B cell (primary cell): ENCODE data around the gene KRT33B. TPM values are rescaled to one million over a fixed set of nuclear protein-coding genes. Genes with fewer than 3 reads are reported as not detected.

Source experiments
- ATAC-seq: fragments of 200-7000 bp; cut with Tn5 transposase; one replicate; pipeline ENCODE4 v1.10.0; 2021; ENCODE audit warnings: low read depth, mild to moderate bottlenecking, moderate number of reproducible peaks, moderate library complexity
- CTCF ChIA-PET: fragments of 350-600 bp; sonication (Branson Sonifier 250); formaldehyde crosslinking; loops from one replicate; lab custom pipeline; 2021; ENCODE audit warnings: antibody characterized with exemption, inconsistent platforms; lab: Charles Lee
- POLR2A ChIA-PET: fragments of 350-600 bp; sonication (Branson Sonifier 250); formaldehyde crosslinking; loops from one replicate; lab custom pipeline; 2021; ENCODE audit warnings: antibody characterized with exemption; lab: Charles Lee
- DNase-seq: peaks from one replicate; pipeline ENCODE4 v3.0.0; 2013
- H2AFZ ChIP-seq: 2 replicates; pipeline ENCODE4 v1.6.1; 2012; ENCODE audit warnings: mild to moderate bottlenecking, low read depth, low read length; ENCODE audit not compliant: insufficient read depth, poor library complexity, severe bottlenecking
- H3K27ac ChIP-seq, 2 donors: 1 replicate in 1 of 2; 2 replicates in 1 of 2; pipeline ENCODE4 v1.5.1; 2012 to 2013; ENCODE audit warnings: low read length in 2 of 2, mild to moderate bottlenecking in 2 of 2, moderate library complexity in 1 of 2
- H3K27me3 ChIP-seq, 4 experiments: fragments of 200-600 bp in 1 of 4; sonication (generic) in 1 of 4; replicated peaks in 1 of 4; 1 replicate in 2 of 4; 2 replicates in 2 of 4; pipeline versions ENCODE4 v1.6.1 to v1.7.0; 2013 to 2016; ENCODE audit warnings: low read length in 3 of 4, mild to moderate bottlenecking in 2 of 4, mixed read lengths in 1 of 4, moderate library complexity in 1 of 4; ENCODE audit not compliant: insufficient read depth in 4 of 4, control insufficient read depth in 3 of 4; ENCODE audit errors: control extremely low read depth in 1 of 4
- H3K36me3 ChIP-seq, 2 experiments: replicated peaks in 1 of 2; 1 replicate in 1 of 2; 2 replicates in 1 of 2; pipeline versions ENCODE4 v1.6.1 to v1.7.1; 2013; ENCODE audit warnings: low read length in 1 of 2; ENCODE audit not compliant: insufficient read depth in 2 of 2, control insufficient read depth in 1 of 2; ENCODE audit errors: control extremely low read depth in 1 of 2, extremely low read depth in 1 of 2
- H3K4me1 ChIP-seq, 2 donors: fragments of 200-600 bp in 1 of 2; sonication (generic) in 1 of 2; 1 replicate in 1 of 2; 2 replicates in 1 of 2; pipeline versions ENCODE4 v1.5.1 to v1.6.1; 2013 to 2017; ENCODE audit warnings: low read length in 2 of 2; ENCODE audit not compliant: control insufficient read depth in 2 of 2, insufficient read depth in 2 of 2
- H3K4me2 ChIP-seq: replicated peaks from 2 replicates; pipeline ENCODE3; 2012; ENCODE audit warnings: mild to moderate bottlenecking, low read depth, low read length; ENCODE audit not compliant: poor library complexity, severe bottlenecking
- H3K4me3 ChIP-seq, 5 experiments: fragments of 200-600 bp in 1 of 5; sonication (generic) in 1 of 5; 1 replicate in 3 of 5; 2 replicates in 2 of 5; pipeline versions ENCODE4 v1.5.1 to v1.7.0; 2011 to 2016; ENCODE audit warnings: low read length in 4 of 5, mild to moderate bottlenecking in 4 of 5, low read depth in 2 of 5, control low read depth in 1 of 5, moderate library complexity in 1 of 5; ENCODE audit not compliant: insufficient read depth in 1 of 5; ENCODE audit errors: control extremely low read depth in 1 of 5, extremely low read depth in 1 of 5
- H3K79me2 ChIP-seq: fragments of 200-600 bp; sonication (generic); one replicate; pipeline ENCODE4 v1.6.0; 2016; ENCODE audit warnings: low read length; ENCODE audit not compliant: control insufficient read depth, insufficient read depth
- H3K9ac ChIP-seq: fragments of 200-600 bp; sonication (generic); 2 replicates; pipeline ENCODE4 v1.6.1; 2017; ENCODE audit warnings: mild to moderate bottlenecking, low read length, moderate library complexity
- H3K9me3 ChIP-seq, 3 donors: one replicate each; pipeline versions ENCODE4 v1.6.1 to v1.7.1; 2013; ENCODE audit warnings: low read length in 2 of 3; ENCODE audit not compliant: control insufficient read depth in 2 of 3, insufficient read depth in 1 of 3; ENCODE audit errors: control extremely low read depth in 1 of 3
- H4K20me1 ChIP-seq: 2 replicates; pipeline ENCODE4 v1.6.0; 2012; ENCODE audit warnings: mild to moderate bottlenecking, low read length; ENCODE audit not compliant: insufficient read depth, control insufficient read depth, poor library complexity, severe bottlenecking
- H3K27ac Mint-ChIP-seq: one replicate; pipeline ENCODE4 v1.8.0; 2021; ENCODE audit warnings: mixed read lengths
- H3K27me3 Mint-ChIP-seq: one replicate; pipeline ENCODE4 v1.8.0; 2021; ENCODE audit warnings: mixed read lengths
- H3K4me1 Mint-ChIP-seq: one replicate; pipeline ENCODE4 v1.8.0; 2021; ENCODE audit warnings: mixed read lengths
- H3K4me3 Mint-ChIP-seq: one replicate; pipeline ENCODE4 v1.8.0; 2021; ENCODE audit warnings: mixed read lengths
- H3K9me3 Mint-ChIP-seq: one replicate; pipeline ENCODE4 v1.8.0; 2022; ENCODE audit warnings: mixed read lengths; ENCODE audit not compliant: insufficient read depth
- CTCF ChIP-seq: fragments of 200-600 bp; IDR thresholded peaks from one replicate; pipeline ENCODE4 v1.8.0; 2022; ENCODE audit warnings: antibody characterized with exemption, mild to moderate bottlenecking
- EZH2 ChIP-seq: IDR thresholded peaks from 2 replicates; pipeline ENCODE4 v1.6.1; 2012; ENCODE audit warnings: borderline replicate concordance, low read depth, mild to moderate bottlenecking, moderate library complexity, low read length; ENCODE audit not compliant: insufficient read depth, poor library complexity, severe bottlenecking
- WGBS: methylation state at CpG from one replicate; pipeline ENCODE4 v1.1.5; 2013; ENCODE audit warnings: missing lambda C conversion rate; ENCODE audit not compliant: insufficient coverage; 5-methylcytosine and 5-hydroxymethylcytosine counted together
- intact Hi-C: fragments of 100-400 bp; cut with micrococcal nuclease; formaldehyde crosslinking; loops from one replicate; pipeline ENCODE4 v1.10.0; 2022
- polyA plus RNA-seq: library from polyadenylated mRNA; depleted of rRNA; stranded (reverse); fragments of >200 nt; gene quantifications from 2 replicates; pipeline ENCODE4 v1.2.3, GENCODE V29; 2012
- total RNA-seq, 2 donors: library from RNA; stranded (reverse); fragments of 120-200 nt in 1 of 2; gene quantifications; 1 replicate in 1 of 2; 2 replicates in 1 of 2; pipeline versions ENCODE4 v1.2.3 to v1.2.4, GENCODE V29; 2013 to 2022

The KRT33B gene
- total and polyA plus RNA-seq, 2 donors (not counting 1 experiment from before 2014, with no cell fraction given): not detected

- H4K20me1 ChIP-seq: no peaks in the 10 kb centered on the region
- no peak overlapping the region for H3K27ac ChIP-seq
- no peak for ATAC-seq
- POLR2A ChIA-PET: no interaction called here
- H3K27ac Mint-ChIP-seq: no peak overlapping the region
- intact Hi-C loops: no loop called here
- DNase-seq: no peak
- H3K27me3 ChIP-seq: peaks cover 0 to 6% (median 2%) of the 10 kb centered on the region in 4 experiments
- TF ChIP-seq EZH2 (no peak), CTCF (no peak)
- no peak overlapping the region for H3K9ac ChIP-seq
- no peak overlapping the region for H2AFZ ChIP-seq
- H3K4me3 Mint-ChIP-seq: no peak overlapping the region
- H3K79me2 ChIP-seq: no peaks in the 10 kb centered on the region
- CTCF ChIA-PET: no interaction called here
- no peaks in the 10 kb centered on the region for H3K4me1 ChIP-seq
- no CpG with 5 or more reads among the region's 2 CpGs for WGBS
- no peaks in the 10 kb centered on the region for H3K9me3 ChIP-seq
- H3K36me3 ChIP-seq: no peaks in the 10 kb centered on the region
- H3K9me3 Mint-ChIP-seq: no peaks in the 10 kb centered on the region
- peaks cover 23% of the 10 kb centered on the region for H3K27me3 Mint-ChIP-seq
- H3K4me2 ChIP-seq: no peak overlapping the region
- H3K4me3 ChIP-seq: no peak overlapping the region
- no peaks in the 10 kb centered on the region for H3K4me1 Mint-ChIP-seq
These were observed 590 bp downstream of the KRT33B start for GRCh38 chr17:41369023-41369422.

- WGBS: 98% methylated on average over 6 of the region's 10 CpGs
- no peak overlapping the region for H3K27ac Mint-ChIP-seq
- H3K27me3 Mint-ChIP-seq: peaks cover 30% of the 10 kb centered on the region
- no peaks in the 10 kb centered on the region for H3K36me3 ChIP-seq
- no peak overlapping the region for H3K4me2 ChIP-seq
- no peaks in the 10 kb centered on the region for H3K9me3 Mint-ChIP-seq
- no peak overlapping the region for H2AFZ ChIP-seq
- intact Hi-C loops: no loop called here
- no peak for ATAC-seq
- no peaks in the 10 kb centered on the region for H4K20me1 ChIP-seq
- H3K9ac ChIP-seq: no peak overlapping the region
- H3K4me3 Mint-ChIP-seq: no peak overlapping the region
- H3K4me1 Mint-ChIP-seq: no peaks in the 10 kb centered on the region
- CTCF ChIA-PET: no interaction called here
- H3K4me3 ChIP-seq: no peak overlapping the region
- no peaks in the 10 kb centered on the region for H3K4me1 ChIP-seq
- no peak for DNase-seq
- H3K9me3 ChIP-seq: no peaks in the 10 kb centered on the region
- H3K27ac ChIP-seq: no peak overlapping the region
- H3K79me2 ChIP-seq: no peaks in the 10 kb centered on the region
- peaks cover 0 to 6% (median 0%) of the 10 kb centered on the region in 4 experiments for H3K27me3 ChIP-seq
- TF ChIP-seq CTCF (no peak), EZH2 (no peak)
- POLR2A ChIA-PET: no interaction called here
These were observed 2.1 kb downstream of the KRT33B start for GRCh38 chr17:41367426-41368075.
